Neuronal stem cell (in vitro differentiated cells): Measurements from ENCODE around the gene CBX2.

Source experiments
- DNase-seq: peaks from one replicate; pipeline ENCODE4 v3.0.0-alpha.2; 2013; ENCODE audit warnings: low spot score
- H2AFZ ChIP-seq: one replicate; pipeline ENCODE4 v1.6.1; 2013; ENCODE audit warnings: mild to moderate bottlenecking, low read length, inconsistent platforms
- H2AK5ac ChIP-seq: 2 replicates; pipeline ENCODE4 v1.6.1; 2013; ENCODE audit warnings: low read depth, mild to moderate bottlenecking, inconsistent platforms, low read length, moderate library complexity, mixed read lengths
- H2BK120ac ChIP-seq: 2 replicates; pipeline ENCODE4 v1.6.1; 2013; ENCODE audit warnings: low read depth, mild to moderate bottlenecking, inconsistent platforms, low read length, moderate library complexity, mixed read lengths
- H2BK12ac ChIP-seq: one replicate; pipeline ENCODE4 v1.6.1; 2013; ENCODE audit warnings: low read length, inconsistent platforms
- H2BK15ac ChIP-seq: 2 replicates; pipeline ENCODE4 v1.6.1; 2013; ENCODE audit warnings: mild to moderate bottlenecking, low read length, inconsistent platforms, mixed read lengths
- H2BK5ac ChIP-seq: one replicate; pipeline ENCODE4 v1.6.1; 2013; ENCODE audit warnings: inconsistent platforms, mild to moderate bottlenecking, low read length, moderate library complexity
- H3K14ac ChIP-seq: one replicate; pipeline ENCODE4 v1.6.1; 2013; ENCODE audit warnings: low read length, inconsistent platforms
- H3K18ac ChIP-seq: 2 replicates; pipeline ENCODE4 v1.6.1; 2013; ENCODE audit warnings: low read length, inconsistent platforms
- H3K23ac ChIP-seq: 2 replicates; pipeline ENCODE4 v1.6.1; 2013; ENCODE audit warnings: low read depth, mild to moderate bottlenecking, mixed read lengths, low read length, inconsistent platforms; ENCODE audit not compliant: poor library complexity
- H3K27ac ChIP-seq: replicated peaks from 3 replicates; pipeline ENCODE4 v1.5.1; 2013; ENCODE audit warnings: low read length, inconsistent platforms
- H3K27me3 ChIP-seq, 3 experiments: 2 replicates each; pipeline ENCODE4 v1.6.1; 2013; ENCODE audit warnings: low read length in 3 of 3, mild to moderate bottlenecking in 2 of 3, inconsistent platforms in 1 of 3, low read depth in 1 of 3, mixed read lengths in 1 of 3, moderate library complexity in 1 of 3; ENCODE audit not compliant: control insufficient read depth in 3 of 3, insufficient read depth in 3 of 3
- H3K36me3 ChIP-seq, 2 donors: replicated peaks in 1 of 2; 2 replicates each; pipeline ENCODE4 v1.6.1; 2013; ENCODE audit warnings: low read length in 2 of 2; ENCODE audit not compliant: control insufficient read depth in 2 of 2, insufficient read depth in 2 of 2
- H3K4ac ChIP-seq: 2 replicates; pipeline ENCODE4 v1.6.1; 2013; ENCODE audit warnings: inconsistent platforms, mild to moderate bottlenecking, low read length, moderate library complexity
- H3K4me1 ChIP-seq, 2 donors: 1 replicate in 1 of 2; 2 replicates in 1 of 2; pipeline ENCODE4 v1.6.1; 2013; ENCODE audit warnings: low read length in 2 of 2, low read depth in 1 of 2; ENCODE audit not compliant: control insufficient read depth in 2 of 2, insufficient read depth in 1 of 2
- H3K4me2 ChIP-seq: one replicate; pipeline ENCODE4 v1.6.1; 2013; ENCODE audit warnings: mild to moderate bottlenecking, low read length, inconsistent platforms; ENCODE audit not compliant: insufficient read depth, poor library complexity, severe bottlenecking
- H3K4me3 ChIP-seq, 2 donors: 2 replicates each; pipeline ENCODE4 v1.5.1; 2013; ENCODE audit warnings: low read length in 2 of 2, mild to moderate bottlenecking in 2 of 2, inconsistent platforms in 1 of 2, moderate library complexity in 1 of 2
- H3K79me1 ChIP-seq: one replicate; pipeline ENCODE4 v1.6.1; 2013; ENCODE audit warnings: low read depth, mild to moderate bottlenecking, inconsistent platforms, low read length, moderate library complexity
- H3K9ac ChIP-seq: one replicate; pipeline ENCODE4 v1.6.1; 2013; ENCODE audit warnings: mild to moderate bottlenecking, low read depth, low read length, inconsistent platforms; ENCODE audit not compliant: poor library complexity
- H3K9me3 ChIP-seq, 2 donors: replicated peaks in 1 of 2; 2 replicates each; pipeline versions ENCODE3 to v1.6.1; 2013; ENCODE audit warnings: low read length in 2 of 2, mild to moderate bottlenecking in 2 of 2, inconsistent platforms in 1 of 2, low read depth in 1 of 2, mixed read lengths in 1 of 2, moderate library complexity in 1 of 2; ENCODE audit not compliant: control insufficient read depth in 2 of 2, insufficient read depth in 1 of 2
- H4K8ac ChIP-seq: one replicate; pipeline ENCODE4 v1.6.1; 2013; ENCODE audit warnings: low read depth, mild to moderate bottlenecking, inconsistent platforms, low read length, moderate library complexity
- H4K91ac ChIP-seq: one replicate; pipeline ENCODE4 v1.6.1; 2013; ENCODE audit warnings: low read length, low read depth, mild to moderate bottlenecking, inconsistent platforms; ENCODE audit not compliant: poor library complexity
- WGBS, 2 donors: extraction: QIAGEN DNeasy Blood & Tissue Kit; methylation state at CpG; one replicate each; pipeline ENCODE4 v1.1.7; 2013; ENCODE audit warnings: missing lambda C conversion rate in 2 of 2, mixed read lengths in 1 of 2; ENCODE audit not compliant: insufficient read length in 2 of 2, insufficient replicate concordance in 1 of 2; ENCODE audit errors: extremely low coverage in 2 of 2; 5-methylcytosine and 5-hydroxymethylcytosine counted together

The CBX2 gene

GRCh38 chr17:79792984-79793923 lies 15.3 kb downstream of the CBX2 start:
- Histone ChIP-seq H2AK5ac (peak overlapping the region; percentile 72), H2BK12ac (no peak overlapping the region), H3K14ac (no peak overlapping the region), H3K18ac (peak overlapping the region; percentile 86), H3K9me3 (peaks cover 4 to 5% of the 10 kb centered on the region in 2 donors), H3K27me3 (peaks cover 29 to 72% (median 35%) of the 10 kb centered on the region in 3 experiments), H2BK120ac (no peak overlapping the region), H3K4ac (no peak overlapping the region), H4K91ac (no peak overlapping the region), H3K9ac (peak overlapping the region; percentile 54), H2BK15ac (no peak overlapping the region), H3K23ac (peak overlapping the region; percentile 86), H2BK5ac (no peak overlapping the region), H2AFZ (peak overlapping the region; percentile 53), H3K4me2 (peak overlapping the region; percentile 56), H3K36me3 (peaks cover 4 to 22% of the 10 kb centered on the region in 2 donors), H3K79me1 (peaks cover 6% of the 10 kb centered on the region), H3K27ac (no peak overlapping the region), H4K8ac (no peak overlapping the region), H3K4me1 (peaks cover 41 to 52% of the 10 kb centered on the region in 2 donors), H3K4me3 (peak overlapping the region; percentile 39 to 58)
- no CpG with 5 or more reads among the region's 63 CpGs for WGBS, 2 donors
- DNase-seq, result no peak

GRCh38 chr17:79793924-79794304 lies 16.0 kb downstream of the CBX2 start:
- Histone ChIP-seq H2AK5ac (no peak overlapping the region), H3K4me2 (peak overlapping the region; percentile 56), H2BK120ac (no peak overlapping the region), H4K91ac (no peak overlapping the region), H3K9me3 (peaks cover 5 to 6% of the 10 kb centered on the region in 2 donors), H3K18ac (no peak overlapping the region), H2AFZ (no peak overlapping the region), H3K79me1 (peaks cover 6% of the 10 kb centered on the region), H3K27me3 (peaks cover 35 to 75% (median 41%) of the 10 kb centered on the region in 3 experiments), H2BK15ac (no peak overlapping the region), H3K4ac (no peak overlapping the region), H4K8ac (no peak overlapping the region), H3K27ac (no peak overlapping the region), H3K4me3 (peak overlapping the region; percentile 39 to 55), H3K23ac (no peak overlapping the region), H3K14ac (no peak overlapping the region), H2BK5ac (no peak overlapping the region), H2BK12ac (no peak overlapping the region), H3K4me1 (peaks cover 44 to 52% of the 10 kb centered on the region in 2 donors), H3K9ac (no peak overlapping the region), H3K36me3 (peaks cover 4 to 22% of the 10 kb centered on the region in 2 donors)
- WGBS, 2 donors, result no CpG with 5 or more reads among the region's 3 CpGs
- no peak for DNase-seq

DNA sequence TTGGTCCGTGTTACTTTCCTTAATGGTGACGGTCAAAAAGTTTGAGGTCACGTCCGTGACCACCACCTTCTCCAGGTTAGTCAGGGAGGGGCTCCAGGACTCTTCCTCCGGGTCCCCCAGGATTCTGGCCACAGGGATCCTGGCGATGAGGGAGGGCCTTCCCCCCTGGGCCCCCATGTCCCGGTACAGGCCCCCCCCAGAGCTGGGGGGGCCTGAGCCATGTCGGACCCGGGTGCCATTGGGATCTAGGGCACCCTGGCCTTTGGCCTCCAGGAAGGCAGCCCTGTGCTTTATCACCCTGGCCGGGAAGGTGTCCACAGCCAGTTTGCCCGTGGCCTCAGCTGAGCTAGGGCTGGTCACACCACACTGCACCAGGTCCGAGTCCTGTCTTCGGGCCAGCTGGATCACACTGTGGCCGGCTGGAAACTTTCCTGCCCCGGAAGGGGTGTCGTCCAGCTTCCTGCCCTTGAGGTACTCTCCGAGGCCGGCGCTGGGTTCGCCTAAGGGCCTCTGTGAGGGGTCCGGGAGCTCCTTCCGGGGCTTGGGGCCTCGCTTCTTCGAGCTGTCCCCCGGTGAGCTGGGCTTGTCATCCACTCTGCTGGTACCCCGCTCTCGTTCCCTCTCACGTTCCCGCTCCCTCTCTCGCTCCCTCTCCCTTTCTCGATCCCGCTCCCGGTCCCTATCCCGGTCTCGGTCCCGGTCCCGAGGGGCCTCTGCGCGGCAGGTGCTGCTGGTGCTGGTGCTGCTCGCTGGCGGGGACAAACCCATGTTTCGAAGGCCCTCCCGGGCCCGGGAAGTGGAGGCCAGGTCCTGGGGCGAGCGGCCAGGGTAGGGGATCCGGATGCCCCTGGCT lies 16.9 kb downstream of the CBX2 start:
- Histone ChIP-seq H3K9me3 (peaks cover 5 to 6% of the 10 kb centered on the region in 2 donors), H3K23ac (peak overlapping the region; percentile 73), H4K8ac (peak overlapping the region; percentile 19), H2BK120ac (peak overlapping the region; percentile 61), H3K36me3 (peaks cover 4 to 22% of the 10 kb centered on the region in 2 donors), H2AK5ac (peak overlapping the region; percentile 97), H3K79me1 (peaks cover 6% of the 10 kb centered on the region), H3K4me3 (no peak overlapping the region), H3K4me2 (peak overlapping the region; percentile 18), H3K4me1 (peaks cover 46 to 59% of the 10 kb centered on the region in 2 donors), H2BK12ac (peak overlapping the region; percentile 58), H4K91ac (no peak overlapping the region), H3K14ac (no peak overlapping the region), H3K27me3 (peaks cover 45 to 76% (median 51%) of the 10 kb centered on the region in 3 experiments), H3K27ac (no peak overlapping the region), H2BK15ac (peak overlapping the region; percentile 92), H3K9ac (peak overlapping the region; percentile 70), H2AFZ (no peak overlapping the region), H3K4ac (no peak overlapping the region), H2BK5ac (no peak overlapping the region), H3K18ac (peak overlapping the region; percentile 57)
- no CpG with 5 or more reads among the region's 47 CpGs for WGBS, 2 donors
- DNase-seq, result no peak
